ENCODE data around the gene FBXO17. TPM values are rescaled to one million over a fixed set of nuclear protein-coding genes. Genes with fewer than 3 reads are reported as not detected.

Gene FBXO17
- total and polyA plus RNA-seq, 2 experiments from 2014 or later, result 41.9 to 49.4 TPM

- no peaks in the 10 kb centered on the region for H3K27me3 ChIP-seq
- H3K9me3 ChIP-seq (ENCODE audit: low read depth), result no peaks in the 10 kb centered on the region
- no peak overlapping the region for H3K27ac ChIP-seq
- H3K4me3 ChIP-seq, result no peak overlapping the region
- no peaks in the 10 kb centered on the region for H4K20me1 ChIP-seq (ENCODE audit: insufficient read depth, poor library complexity, severe bottlenecking)
- no peak overlapping the region for H2AFZ ChIP-seq
- TF ChIP-seq CTCF (IDR thresholded peaks at IDR 0.05; ENCODE audit: poor library complexity) (no peak), EZH2phosphoT487 (IDR thresholded peaks at IDR 0.05; ENCODE audit: low read depth, severe bottlenecking, unreplicated experiment) (no peak), EZH2 (IDR thresholded peaks at IDR 0.05; ENCODE audit: borderline replicate concordance) (no peak)
- peaks cover 23% of the 10 kb centered on the region for H3K79me2 ChIP-seq
- DNase-seq (ENCODE audit: low spot score), result no peak
- WGBS (ENCODE audit: low lambda C conversion rate, missing lambda C conversion rate), result 90% methylated on average over 5 of the region's 5 CpGs
- H3K4me1 ChIP-seq (ENCODE audit: insufficient read depth), result no peaks in the 10 kb centered on the region
- no peak overlapping the region for H3K4me2 ChIP-seq
- no peaks in the 10 kb centered on the region for H3K9me2 ChIP-seq (replicated peaks; ENCODE audit: insufficient read depth)
- no peaks in the 10 kb centered on the region for H3K36me3 ChIP-seq (replicated peaks; ENCODE audit: insufficient read depth, low read depth)
These were observed 82.7 kb downstream of the FBXO17 start for GRCh38 chr19:38892841-38893240.

- H3K4me2 ChIP-seq, result no peak overlapping the region
- no peaks in the 10 kb centered on the region for H3K27me3 ChIP-seq
- no peaks in the 10 kb centered on the region for H3K36me3 ChIP-seq (replicated peaks; ENCODE audit: insufficient read depth, low read depth)
- WGBS (ENCODE audit: low lambda C conversion rate, missing lambda C conversion rate), result 92% methylated on average over 6 of the region's 6 CpGs
- no peaks in the 10 kb centered on the region for H4K20me1 ChIP-seq (ENCODE audit: insufficient read depth, poor library complexity, severe bottlenecking)
- H3K27ac ChIP-seq, result no peak overlapping the region
- no peak for DNase-seq (ENCODE audit: low spot score)
- no peak for TF ChIP-seq EZH2 (IDR thresholded peaks at IDR 0.05; ENCODE audit: borderline replicate concordance)
- TF ChIP-seq CTCF (IDR thresholded peaks at IDR 0.05; ENCODE audit: poor library complexity), result no peak
- TF ChIP-seq EZH2phosphoT487 (IDR thresholded peaks at IDR 0.05; ENCODE audit: low read depth, severe bottlenecking, unreplicated experiment), result no peak
- H2AFZ ChIP-seq, result no peak overlapping the region
- no peaks in the 10 kb centered on the region for H3K9me3 ChIP-seq (ENCODE audit: low read depth)
- H3K9me2 ChIP-seq (replicated peaks; ENCODE audit: insufficient read depth), result no peaks in the 10 kb centered on the region
- H3K79me2 ChIP-seq, result peaks cover 13% of the 10 kb centered on the region
- H3K4me1 ChIP-seq (ENCODE audit: insufficient read depth), result no peaks in the 10 kb centered on the region
- no peak overlapping the region for H3K4me3 ChIP-seq
These were observed 83.8 kb downstream of the FBXO17 start for GRCh38 chr19:38891771-38892170.

Other genes starting within 250 kb of the FBXO17 start
- 12.5 and 26.6 TPM in 2 replicates for gene CAPN12, start 231.3 kb downstream of the FBXO17 start, total RNA-seq
- gene CAPN12, start 231.3 kb downstream of the FBXO17 start, polyA plus RNA-seq, result 24.3 and 38.9 TPM in 2 replicates
- gene LGALS7, start 202.2 kb downstream of the FBXO17 start, total RNA-seq, result not detected in 2 replicates
- gene LGALS7, start 202.2 kb downstream of the FBXO17 start, polyA plus RNA-seq, result 1.2 TPM in 2 replicates
- 0.64 TPM in 1 of 2 replicates, not detected in the other for gene LGALS7B, start 186.5 kb downstream of the FBXO17 start, total RNA-seq
- 0.72 TPM in 1 of 2 replicates, not detected in the other for gene LGALS7B, start 186.5 kb downstream of the FBXO17 start, polyA plus RNA-seq
- gene LGALS4, start 162.8 kb downstream of the FBXO17 start, total RNA-seq, result 147 and 148 TPM in 2 replicates
- 181 and 199 TPM in 2 replicates for gene LGALS4, start 162.8 kb downstream of the FBXO17 start, polyA plus RNA-seq
- 125 and 133 TPM in 2 replicates for gene ECH1, start 143.9 kb downstream of the FBXO17 start, total RNA-seq
- gene ECH1, start 143.9 kb downstream of the FBXO17 start, polyA plus RNA-seq, result 272 and 284 TPM in 2 replicates
- 154 and 209 TPM in 2 replicates for gene HNRNPL, start 125.8 kb downstream of the FBXO17 start, total RNA-seq
- 169 and 184 TPM in 2 replicates for gene HNRNPL, start 125.8 kb downstream of the FBXO17 start, polyA plus RNA-seq
- gene RINL, start 97.5 kb downstream of the FBXO17 start, total RNA-seq, result 3.9 and 5.6 TPM in 2 replicates
- 4.6 and 7.7 TPM in 2 replicates for gene RINL, start 97.5 kb downstream of the FBXO17 start, polyA plus RNA-seq
- 52.1 and 61.9 TPM in 2 replicates for gene SIRT2, start 76.1 kb downstream of the FBXO17 start, total RNA-seq
- 75.9 and 78.7 TPM in 2 replicates for gene SIRT2, start 76.1 kb downstream of the FBXO17 start, polyA plus RNA-seq
- gene NFKBIB, start 75.8 kb downstream of the FBXO17 start, total RNA-seq, result 20.8 and 24.1 TPM in 2 replicates
- 29.6 and 30.1 TPM in 2 replicates for gene NFKBIB, start 75.8 kb downstream of the FBXO17 start, polyA plus RNA-seq
- gene CCER2, start 63.6 kb downstream of the FBXO17 start, total RNA-seq, result not detected in 2 replicates
- 0.74 and 1.1 TPM in 2 replicates for gene CCER2, start 63.6 kb downstream of the FBXO17 start, polyA plus RNA-seq
- 24.2 and 27.3 TPM in 2 replicates for gene SARS2, start 45.0 kb downstream of the FBXO17 start, total RNA-seq
- 47.7 and 67.6 TPM in 2 replicates for gene SARS2, start 45.0 kb downstream of the FBXO17 start, polyA plus RNA-seq
- gene MRPS12, start 44.8 kb downstream of the FBXO17 start, total RNA-seq, result 35.8 and 43.4 TPM in 2 replicates
- gene MRPS12, start 44.8 kb downstream of the FBXO17 start, polyA plus RNA-seq, result 61.1 and 66.8 TPM in 2 replicates
- gene FBXO27, start 56.8 kb upstream of the FBXO17 start, total RNA-seq, result 6.7 and 15.2 TPM in 2 replicates
- gene FBXO27, start 56.8 kb upstream of the FBXO17 start, polyA plus RNA-seq, result 10.3 and 11.0 TPM in 2 replicates
- gene ACP7, start 108.6 kb upstream of the FBXO17 start, total RNA-seq, result 0.16 and 0.23 TPM in 2 replicates
- 0.13 and 0.21 TPM in 2 replicates for gene ACP7, start 108.6 kb upstream of the FBXO17 start, polyA plus RNA-seq
- 15.2 and 20.3 TPM in 2 replicates for gene PAK4, start 150.0 kb upstream of the FBXO17 start, total RNA-seq
- gene PAK4, start 150.0 kb upstream of the FBXO17 start, polyA plus RNA-seq, result 39.6 and 41.0 TPM in 2 replicates
- 1.6 and 2.5 TPM in 2 replicates for gene NCCRP1, start 221.2 kb upstream of the FBXO17 start, total RNA-seq
- 7.0 and 13.6 TPM in 2 replicates for gene NCCRP1, start 221.2 kb upstream of the FBXO17 start, polyA plus RNA-seq
- 2.5 TPM in 1 of 2 replicates, not detected in the other for gene SYCN, start 228.5 kb upstream of the FBXO17 start, total RNA-seq
- 0.37 TPM in 1 of 2 replicates, not detected in the other for gene SYCN, start 228.5 kb upstream of the FBXO17 start, polyA plus RNA-seq